Measurements from ENCODE around the gene TOX3. TPM values are rescaled to one million over a fixed set of nuclear protein-coding genes. Genes with fewer than 3 reads are reported as not detected.

The TOX3 gene
- total and polyA plus RNA-seq, 10 of the 15 experiments (the other 5 are each of a cell fraction or from before 2014, with no cell fraction given) = not detected

DNA sequence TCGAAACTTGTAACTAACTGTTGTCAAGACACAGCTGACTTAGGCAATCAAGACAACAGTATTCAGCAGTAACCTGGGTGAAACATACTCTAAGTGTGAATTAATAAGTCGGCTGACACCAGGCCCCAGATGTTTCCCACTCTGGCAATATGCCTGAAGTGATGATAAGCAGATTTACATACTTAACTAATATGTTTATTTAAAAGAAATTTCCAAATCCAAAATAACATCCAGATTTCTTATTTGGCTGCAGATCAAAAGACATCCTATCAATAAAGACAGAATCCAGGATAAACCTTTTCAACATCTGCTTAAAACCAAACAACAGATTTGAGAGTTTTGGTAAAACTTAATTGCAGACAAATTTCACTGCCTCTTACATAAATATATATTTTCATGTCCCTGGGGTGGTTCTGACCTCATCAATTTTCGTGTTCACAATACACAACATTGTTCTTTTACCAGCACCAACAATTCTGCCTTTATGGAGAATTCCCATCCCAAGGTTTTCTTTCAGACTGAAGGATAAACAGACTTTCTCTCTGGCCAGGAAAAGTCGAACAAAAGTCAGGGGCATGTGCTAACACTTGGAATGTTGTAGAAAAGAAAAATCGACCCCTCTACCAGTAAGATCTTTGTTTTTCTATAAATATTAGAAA lies 45.1 kb upstream of the TOX3 start:
- intact Hi-C loops (cut with micrococcal nuclease; ENCODE audit: unreplicated experiment) = no loop called here
- WGBS (ENCODE audit: insufficient coverage, insufficient replicate concordance, low lambda C conversion rate, missing lambda C conversion rate) = 1% methylated on average over 5 of the region's 5 CpGs
- Histone ChIP-seq H3K27me3 (replicated peaks in 1 of 2; ENCODE audit: control insufficient read depth in 2 of 2, insufficient read depth in 2 of 2, low read length in 1 of 2) (no peaks in the 10 kb centered on the region), H2AFZ (ENCODE audit: control insufficient read depth, low read depth, low read length) (no peak overlapping the region), H3K4me2 (ENCODE audit: control insufficient read depth, insufficient read depth) (no peak overlapping the region), H3K9ac (ENCODE audit: control insufficient read depth, insufficient read depth, low read length) (no peak overlapping the region), H3K79me2 (ENCODE audit: control insufficient read depth, insufficient read depth, low read length) (no peaks in the 10 kb centered on the region), H3K4me3 (no peak overlapping the region), H3K27ac (ENCODE audit: control insufficient read depth, insufficient read depth) (no peak overlapping the region), H3K36me3 (ENCODE audit: control insufficient read depth in 2 of 2, insufficient read depth in 2 of 2, low read length in 1 of 2) (no peaks in the 10 kb centered on the region), H3K4me1 (ENCODE audit: control insufficient read depth, insufficient read depth, low read length) (no peaks in the 10 kb centered on the region), H4K20me1 (ENCODE audit: control insufficient read depth, insufficient read depth) (no peaks in the 10 kb centered on the region), H3K9me3 (replicated peaks; ENCODE audit: control insufficient read depth, insufficient read depth, low read length) (no peaks in the 10 kb centered on the region)
- FAIRE-seq (no peak), ATAC-seq (no peak), DNase-seq (ENCODE audit: low read depth, low spot score) (no peak)
- ChIA-PET CTCF (no interaction called here), POLR2A (no interaction called here), RAD21 (ENCODE audit: unreplicated experiment) (no interaction called here), SMC1A (ENCODE audit: uncharacterized antibody, unreplicated experiment) (no interaction called here)
- BruUV-seq (replicated peaks) = no TSS peak
- in situ Hi-C loops (cut with MboI) = no loop called here
- TF ChIP-seq RFX5 (IDR thresholded peaks at IDR 0.05; ENCODE audit: low read depth, low read length) = no peak
- TF ChIP-seq TCF12 (IDR thresholded peaks at IDR 0.05; ENCODE audit: low read depth, low read length) = no peak
- no peak for TF ChIP-seq YBX1 (IDR thresholded peaks at IDR 0.05)
- TF ChIP-seq, protein P1, sequence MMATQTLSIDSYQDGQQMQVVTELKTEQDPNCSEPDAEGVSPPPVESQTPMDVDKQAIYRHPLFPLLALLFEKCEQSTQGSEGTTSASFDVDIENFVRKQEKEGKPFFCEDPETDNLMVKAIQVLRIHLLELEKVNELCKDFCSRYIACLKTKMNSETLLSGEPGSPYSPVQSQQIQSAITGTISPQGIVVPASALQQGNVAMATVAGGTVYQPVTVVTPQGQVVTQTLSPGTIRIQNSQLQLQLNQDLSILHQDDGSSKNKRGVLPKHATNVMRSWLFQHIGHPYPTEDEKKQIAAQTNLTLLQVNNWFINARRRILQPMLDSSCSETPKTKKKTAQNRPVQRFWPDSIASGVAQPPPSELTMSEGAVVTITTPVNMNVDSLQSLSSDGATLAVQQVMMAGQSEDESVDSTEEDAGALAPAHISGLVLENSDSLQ (IDR thresholded peaks at IDR 0.05) = no peak
- no peak for TF ChIP-seq MTA2 (IDR thresholded peaks at IDR 0.05; ENCODE audit: low read depth)
- TF ChIP-seq ATF2 (IDR thresholded peaks at IDR 0.05; ENCODE audit: low read length) = no peak
- no peak for TF ChIP-seq CUX1 (IDR thresholded peaks at IDR 0.05; ENCODE audit: insufficient replicate concordance, low read depth, low read length)
- no peak for TF ChIP-seq PBX3 (IDR thresholded peaks at IDR 0.05; ENCODE audit: insufficient replicate concordance, low read depth, low read length)
- TF ChIP-seq IKZF1 (conservative IDR thresholded peaks at IDR 0.05) = no peak
- no peak for TF ChIP-seq ZZZ3 (IDR thresholded peaks at IDR 0.05; ENCODE audit: control insufficient read depth, insufficient read length, low read depth)
- no peak for TF ChIP-seq BMI1 (IDR thresholded peaks at IDR 0.05; ENCODE audit: borderline replicate concordance)
- TF ChIP-seq JUND (IDR thresholded peaks at IDR 0.05; ENCODE audit: low read depth, low read length) = no peak
- no peak for TF ChIP-seq SIX5 (IDR thresholded peaks at IDR 0.05; ENCODE audit: low read depth, low read length, severe bottlenecking)
- TF ChIP-seq JUNB (IDR thresholded peaks at IDR 0.05) = no peak
